K562 (cell line): Measurements from ENCODE around the gene TCF19. TPM values are rescaled to one million over a fixed set of nuclear protein-coding genes. Genes with fewer than 3 reads are reported as not detected.

ENCODE experiments used
- ATAC-seq: fragments of 200-7000 bp; cut with Tn5 transposase; 3 replicates; pipeline ENCODE4 v1.9.1; 2020; ENCODE audit warnings: moderate library complexity
- BruUV-seq: library from RNA; stranded (reverse); fragments of 400-500 nt; replicated peaks from 2 replicates; lab custom pipeline; 2021; lab: Mats Ljungman, UMichigan
- CTCF ChIA-PET: fragments of 300-600 bp; formaldehyde crosslinking; extraction: SDS; loops from one replicate; lab custom pipeline; 2021; ENCODE audit warnings: low intra/inter-chr PET ratio; lab: Yijun Ruan, JAX
- POLR2A ChIA-PET: fragments of 300-600, 350-650 bp; sonication (Branson Sonifier 250); formaldehyde crosslinking; extraction: SDS; loops from one replicate; lab custom pipeline; 2021; ENCODE audit warnings: antibody characterized with exemption, inconsistent platforms; lab: Yijun Ruan, JAX
- DNase-seq, 4 experiments: peaks; one replicate each; pipeline versions ENCODE4 v3.0.0 to v3.0.0-alpha.2; 2011 to 2018; ENCODE audit warnings: low spot score in 3 of 4, mixed read lengths in 3 of 4; ENCODE audit errors: extremely low read depth in 1 of 4
- FAIRE-seq: peaks from 2 replicates; lab custom pipeline; 2011; peaks lifted over from hg19 to GRCh38; lab: Jason Lieb, UNC
- H2AFZ ChIP-seq: 2 replicates; pipeline ENCODE4 v1.6.0; 2011; ENCODE audit warnings: low read depth, low read length, control low read depth, inconsistent platforms
- H3K27ac ChIP-seq: fragments of 200-600 bp; 3 replicates; pipeline ENCODE4 v1.8.0; 2011; ENCODE audit warnings: low read depth, mild to moderate bottlenecking, control low read depth, inconsistent platforms, low read length, moderate library complexity, mixed read lengths; ENCODE audit errors: extremely low read depth
- H3K27me3 ChIP-seq, 2 experiments: fragments of 300-600 bp in 1 of 2; 2 replicates in 1 of 2; 3 replicates in 1 of 2; pipeline versions ENCODE4 v1.6.0 to v1.8.0; 2011; ENCODE audit warnings: inconsistent platforms in 2 of 2, low read length in 2 of 2, mild to moderate bottlenecking in 1 of 2, mixed read lengths in 1 of 2, moderate library complexity in 1 of 2; ENCODE audit not compliant: control insufficient read depth in 2 of 2, insufficient read depth in 2 of 2
- H3K36me3 ChIP-seq: fragments of 300-600 bp; 3 replicates; pipeline ENCODE4 v1.8.0; 2011; ENCODE audit warnings: mild to moderate bottlenecking, low read length, inconsistent platforms; ENCODE audit not compliant: control insufficient read depth, insufficient read depth
- H3K4me1 ChIP-seq, 2 experiments: fragments of 200-600 bp in 1 of 2; replicated peaks in 1 of 2; 2 replicates in 1 of 2; 3 replicates in 1 of 2; pipeline versions ENCODE4 v1.5.1 to v1.8.0; 2011; ENCODE audit warnings: inconsistent platforms in 2 of 2, low read length in 2 of 2, mild to moderate bottlenecking in 1 of 2, mixed read lengths in 1 of 2, moderate library complexity in 1 of 2; ENCODE audit not compliant: control insufficient read depth in 2 of 2, insufficient read depth in 2 of 2
- H3K4me2 ChIP-seq: 2 replicates; pipeline ENCODE4 v1.6.1; 2011; ENCODE audit warnings: low read length, control low read depth, inconsistent platforms, mixed read lengths; ENCODE audit not compliant: insufficient read depth
- H3K4me3 ChIP-seq: fragments of 200-600 bp; sonication (generic), shearing (Covaris generic); 2 replicates; pipeline ENCODE4 v1.5.1; 2016; ENCODE audit warnings: control low read depth, inconsistent platforms
- H3K79me2 ChIP-seq: fragments of 200-600 bp; 3 replicates; pipeline ENCODE4 v1.8.0; 2011; ENCODE audit warnings: low read length, inconsistent platforms; ENCODE audit not compliant: control insufficient read depth, insufficient read depth
- H3K9ac ChIP-seq, 2 experiments: 2 replicates each; pipeline versions ENCODE4 v1.6.0 to v1.6.1; 2011; ENCODE audit warnings: low read depth in 2 of 2, low read length in 2 of 2, control low read depth in 1 of 2, inconsistent platforms in 1 of 2, mild to moderate bottlenecking in 1 of 2, mixed read lengths in 1 of 2; ENCODE audit not compliant: insufficient read depth in 1 of 2
- H3K9me1 ChIP-seq: one replicate; pipeline ENCODE4 v1.6.0; 2011; ENCODE audit warnings: inconsistent platforms, mild to moderate bottlenecking, low read length, moderate library complexity; ENCODE audit not compliant: control insufficient read depth, insufficient read depth
- H3K9me3 ChIP-seq: replicated peaks from 2 replicates; pipeline ENCODE4 v1.5.1; 2011; ENCODE audit warnings: low read depth, low read length, inconsistent platforms; ENCODE audit not compliant: control insufficient read depth, insufficient read depth
- H4K20me1 ChIP-seq: replicated peaks from 2 replicates; pipeline ENCODE4 v1.6.1; 2011; ENCODE audit warnings: low read length, inconsistent platforms, mixed read lengths; ENCODE audit not compliant: control insufficient read depth, insufficient read depth
- ARID1B ChIP-seq: fragments of 450-650 bp; IDR thresholded peaks from 2 replicates; pipeline ENCODE4 v1.6.1; 2016; ENCODE audit warnings: antibody characterized with exemption, mild to moderate bottlenecking, inconsistent platforms
- ASH1L ChIP-seq: fragments of 450-650 bp; IDR thresholded peaks from 2 replicates; pipeline ENCODE4 v1.6.1; 2018; ENCODE audit warnings: borderline replicate concordance, mild to moderate bottlenecking, low read depth; ENCODE audit not compliant: partially characterized antibody
- CTCF ChIP-seq, 3 experiments: IDR thresholded peaks in 2 of 3; conservative IDR thresholded peaks in 1 of 3; 2 replicates each; pipeline ENCODE4 v1.5.1; 2011 to 2012; ENCODE audit warnings: low read length in 3 of 3, mild to moderate bottlenecking in 3 of 3, control low read depth in 2 of 3, improper control_type of control experiment in 1 of 3, inconsistent platforms in 1 of 3, low read depth in 1 of 3, mixed read lengths in 1 of 3, moderate library complexity in 1 of 3; ENCODE audit not compliant: insufficient read depth in 2 of 3
- NR2C2 ChIP-seq, 2 experiments: fragments of 200-800 bp in 1 of 2; sonication (Bioruptor generic) in 1 of 2; sonication (generic) in 1 of 2; formaldehyde crosslinking in 1 of 2; IDR thresholded peaks; 2 replicates each; pipeline versions ENCODE4 v1.6.1 to v1.8.0; 2016 to 2022; ENCODE audit warnings: mild to moderate bottlenecking in 1 of 2, missing compliant biosample characterization in 1 of 2, missing genetic modification characterization in 1 of 2, missing genetic modification reagents in 1 of 2
- SMC3 ChIP-seq: conservative IDR thresholded peaks from 2 replicates; pipeline ENCODE4 v1.6.1; 2011; ENCODE audit warnings: low read depth, low read length, improper control_type of control experiment; ENCODE audit not compliant: insufficient read depth
- STAG1 ChIP-seq: sonication (generic); formaldehyde crosslinking; IDR thresholded peaks from 2 replicates; pipeline ENCODE4 v1.5.0; 2020; ENCODE audit warnings: missing genetic modification reagents, borderline replicate concordance
- ZNF12 ChIP-seq: sonication (generic); formaldehyde crosslinking; IDR thresholded peaks from 2 replicates; pipeline ENCODE4 v1.4.0; 2020; ENCODE audit warnings: mild to moderate bottlenecking, missing genetic modification reagents
- WGBS: fragments of 100-300 bp; shearing (Covaris generic); methylation state at CpG from one replicate; pipeline ENCODE4 v1.1.6; 2016; ENCODE audit warnings: low coverage, mixed read lengths; ENCODE audit not compliant: insufficient coverage; ENCODE audit errors: missing lambda C conversion rate; 5-methylcytosine and 5-hydroxymethylcytosine counted together
- in situ Hi-C: fragments of 300-500 bp; cut with MboI; formaldehyde crosslinking; loops from 4 replicates; pipeline ENCODE4 v1.15.0; 2018; ENCODE audit warnings: inconsistent platforms, mixed read lengths
- intact Hi-C: fragments of 100-400 bp; cut with micrococcal nuclease; formaldehyde crosslinking; loops from 2 replicates; pipeline ENCODE4 v1.14.2; 2022
- polyA plus RNA-seq, 8 experiments: library from polyadenylated mRNA; depleted of rRNA in 4 of 8; stranded (reverse) in 5 of 8; unstranded in 3 of 8; fragments of >200 nt; fragmentation: Nextera tagmentation in 2 of 8; fragmentation: Illumina TruSeq in 1 of 8; extraction: Ambion mirVana in 2 of 8; extraction: Trizol in 1 of 8; gene quantifications; 2 replicates each; pipeline versions ENCODE4 v1.2.1 to v1.2.3, GENCODE V29; 2011 to 2014; ENCODE audit warnings: inconsistent platforms in 1 of 8, missing spikeins in 1 of 8
- total RNA-seq, 7 experiments: library from RNA; depleted of rRNA in 6 of 7; stranded (reverse); fragments of >200 nt in 6 of 7; fragmentation: Illumina TruSeq in 2 of 7; extraction: Trizol in 2 of 7; gene quantifications; 2 replicates each; pipeline versions ENCODE4 v1.2.1 to v1.2.3, GENCODE V29; 2011 to 2021; ENCODE audit warnings: low replicate concordance in 1 of 7

The TCF19 gene
- total and polyA plus RNA-seq, 9 of the 15 experiments (the other 6 are each of a cell fraction or from before 2014, with no cell fraction given), result 4.2 to 42.5 (median 25.7) TPM

- TF ChIP-seq STAG1 (CRISPR knock-in tag) (peak; percentile 16; the same call in 1 of the 2 replicates), CTCF (IDR thresholded peaks at IDR 0.05 in 2 of 3, conservative IDR thresholded peaks at IDR 0.05 in 1 of 3; ENCODE audit: insufficient read depth in 2 of 3, low read depth in 1 of 3, low read length in 3 of 3) (peak; percentile 80 to 90 (median 89)), SMC3 (peak; percentile 63), ARID1B (no peak), NR2C2 (CRISPR knock-in tag; IDR thresholded peaks at IDR 0.05) (no peak), NR2C2 (tag; IDR thresholded peaks at IDR 0.05) (no peak), ASH1L (no peak)
Observed at GRCh38 chr6:31128093-31128676, 30.2 kb upstream of the TCF19 start (continued).

DNA sequence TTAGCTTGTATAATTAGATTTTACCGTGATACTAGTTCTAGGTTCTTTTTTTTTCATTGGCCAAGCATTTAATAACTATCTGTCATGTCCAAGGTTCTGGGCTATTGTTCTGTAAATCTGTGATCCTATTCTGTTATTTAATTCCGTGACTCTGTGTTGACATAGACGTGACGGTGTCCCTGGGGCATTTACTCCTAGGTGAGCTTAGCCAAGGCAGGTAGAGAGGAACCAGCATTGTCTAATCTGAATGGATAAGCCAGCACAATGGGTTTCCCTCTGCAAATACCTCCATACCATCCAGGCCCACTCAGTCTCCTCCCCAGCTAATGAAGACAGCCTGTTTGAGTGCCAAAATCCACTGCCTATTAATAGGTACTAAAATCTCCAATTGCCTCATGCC lies 29.3 kb upstream of the TCF19 start:
- no peak overlapping the region for H3K27ac ChIP-seq
- no TSS peak for BruUV-seq
- no peak for ATAC-seq
- DNase-seq, result no peak
- intact Hi-C loops (loop anchor here (2.0 kb wide), 1 partner anchor 64 kb away; no protein-coding TSS in a partner anchor), in situ Hi-C loops (no loop called here)
- ChIA-PET POLR2A (interaction anchor here (0.6 to 1.0 kb wide), 7 partner anchors 11 to 256 kb away, joined by 3 to 5 read pairs (median 3); no protein-coding TSS in a partner anchor), CTCF (interaction anchor here (1.0 to 1.9 kb wide), 2 partner anchors 64 to 214 kb away, joined by 3 to 10 read pairs; partner anchors contain the start of gene VARS2)
- no peak overlapping the region for H2AFZ ChIP-seq
- H3K4me3 ChIP-seq, result no peak overlapping the region
- H3K9me3 ChIP-seq, result no peaks in the 10 kb centered on the region
- TF ChIP-seq ZNF12 (CRISPR knock-in tag), result no peak
- WGBS, result 3% methylated on average over 4 of the region's 4 CpGs
- no peaks in the 10 kb centered on the region for H3K79me2 ChIP-seq
- H3K36me3 ChIP-seq, result no peaks in the 10 kb centered on the region
- no peak for FAIRE-seq
- no peak overlapping the region for H3K4me2 ChIP-seq
- H3K4me1 ChIP-seq, result peaks cover 6 to 8% of the 10 kb centered on the region in 2 experiments; a peak in 4 of 5 replicates
- H4K20me1 ChIP-seq, result peaks cover 11% of the 10 kb centered on the region; the same call in 1 of the 2 replicates
- no peak overlapping the region for H3K9ac ChIP-seq
- no peaks in the 10 kb centered on the region for H3K9me1 ChIP-seq
- H3K27me3 ChIP-seq, result peaks cover 20 to 59% of the 10 kb centered on the region in 2 experiments; a peak in 4 of 5 replicates
